ENCODE measurements around the gene EHD3. TPM values are rescaled to one million over a fixed set of nuclear protein-coding genes. Genes with fewer than 3 reads are reported as not detected.

The EHD3 gene
- total RNA-seq, 1 donor, result 8.2 TPM

- Histone ChIP-seq H3K4me1 (ENCODE audit: insufficient read depth, low read length) (peaks cover 19% of the 10 kb centered on the region), H3K4me3 (ENCODE audit: low read length) (no peak overlapping the region), H3K9me3 (ENCODE audit: low read depth, low read length) (no peaks in the 10 kb centered on the region), H3K27me3 (ENCODE audit: insufficient read depth, low read length) (no peaks in the 10 kb centered on the region)
Observed at GRCh38 chr2:31238126-31238905, 4.4 kb downstream of the EHD3 start.

- Histone ChIP-seq H3K4me1 (ENCODE audit: insufficient read depth, low read length) (peaks cover 12% of the 10 kb centered on the region), H3K27me3 (ENCODE audit: insufficient read depth, low read length) (no peaks in the 10 kb centered on the region), H3K9me3 (ENCODE audit: low read depth, low read length) (no peaks in the 10 kb centered on the region), H3K4me3 (ENCODE audit: low read length) (no peak overlapping the region)
Observed at GRCh38 chr2:31238906-31239592, 5.1 kb downstream of the EHD3 start.

GRCh38 chr2:31239593-31240177 lies 5.7 kb downstream of the EHD3 start:
- no peaks in the 10 kb centered on the region for H3K9me3 ChIP-seq (ENCODE audit: low read depth, low read length)
- H3K27me3 ChIP-seq (ENCODE audit: insufficient read depth, low read length), result no peaks in the 10 kb centered on the region
- H3K4me3 ChIP-seq (ENCODE audit: low read length), result no peak overlapping the region
- H3K4me1 ChIP-seq (ENCODE audit: insufficient read depth, low read length), result peaks cover 5% of the 10 kb centered on the region

GRCh38 chr2:31240381-31241365 lies 6.7 kb downstream of the EHD3 start:
- H3K27me3 ChIP-seq (ENCODE audit: insufficient read depth, low read length), result no peaks in the 10 kb centered on the region
- H3K4me3 ChIP-seq (ENCODE audit: low read length), result no peak overlapping the region
- no peaks in the 10 kb centered on the region for H3K4me1 ChIP-seq (ENCODE audit: insufficient read depth, low read length)

GRCh38 chr2:31241625-31242270 lies 7.8 kb downstream of the EHD3 start:
- Histone ChIP-seq H3K27me3 (ENCODE audit: insufficient read depth, low read length) (no peaks in the 10 kb centered on the region), H3K4me1 (ENCODE audit: insufficient read depth, low read length) (no peaks in the 10 kb centered on the region), H3K9me3 (ENCODE audit: low read depth, low read length) (no peaks in the 10 kb centered on the region), H3K4me3 (ENCODE audit: low read length) (no peak overlapping the region)

More at GRCh38 chr2:31240381-31241365, 6.7 kb downstream of the EHD3 start:
- no peaks in the 10 kb centered on the region for H3K9me3 ChIP-seq (ENCODE audit: low read depth, low read length)

GRCh38 chr2:31243053-31243452 lies 9.1 kb downstream of the EHD3 start:
- Histone ChIP-seq H3K4me1 (ENCODE audit: insufficient read depth, low read length) (no peaks in the 10 kb centered on the region), H3K4me3 (ENCODE audit: low read length) (no peak overlapping the region), H3K9me3 (ENCODE audit: low read depth, low read length) (no peaks in the 10 kb centered on the region), H3K27me3 (ENCODE audit: insufficient read depth, low read length) (no peaks in the 10 kb centered on the region)

- Histone ChIP-seq H3K4me1 (ENCODE audit: insufficient read depth, low read length) (no peaks in the 10 kb centered on the region), H3K9me3 (ENCODE audit: low read depth, low read length) (no peaks in the 10 kb centered on the region), H3K27me3 (ENCODE audit: insufficient read depth, low read length) (no peaks in the 10 kb centered on the region), H3K4me3 (ENCODE audit: low read length) (no peak overlapping the region)
Observed at GRCh38 chr2:31244101-31244500, 10.1 kb downstream of the EHD3 start.

- Histone ChIP-seq H3K4me1 (ENCODE audit: insufficient read depth, low read length) (no peaks in the 10 kb centered on the region), H3K4me3 (ENCODE audit: low read length) (no peak overlapping the region), H3K27me3 (ENCODE audit: insufficient read depth, low read length) (no peaks in the 10 kb centered on the region), H3K9me3 (ENCODE audit: low read depth, low read length) (no peaks in the 10 kb centered on the region)
Observed at GRCh38 chr2:31246184-31246852, 12.4 kb downstream of the EHD3 start.

- Histone ChIP-seq H3K27me3 (ENCODE audit: insufficient read depth, low read length) (no peaks in the 10 kb centered on the region), H3K4me3 (ENCODE audit: low read length) (no peak overlapping the region), H3K4me1 (ENCODE audit: insufficient read depth, low read length) (no peaks in the 10 kb centered on the region), H3K9me3 (ENCODE audit: low read depth, low read length) (no peaks in the 10 kb centered on the region)
Observed at GRCh38 chr2:31247711-31248110, 13.8 kb downstream of the EHD3 start.

GRCh38 chr2:31248139-31248538 lies 14.2 kb downstream of the EHD3 start:
- Histone ChIP-seq H3K27me3 (ENCODE audit: insufficient read depth, low read length) (no peaks in the 10 kb centered on the region), H3K4me1 (ENCODE audit: insufficient read depth, low read length) (no peaks in the 10 kb centered on the region), H3K9me3 (ENCODE audit: low read depth, low read length) (no peaks in the 10 kb centered on the region), H3K4me3 (ENCODE audit: low read length) (no peak overlapping the region)

- peaks cover 5% of the 10 kb centered on the region for H3K4me1 ChIP-seq (ENCODE audit: insufficient read depth, low read length)
- no peaks in the 10 kb centered on the region for H3K27me3 ChIP-seq (ENCODE audit: insufficient read depth, low read length)
- H3K4me3 ChIP-seq (ENCODE audit: low read length), result no peak overlapping the region
- no peaks in the 10 kb centered on the region for H3K9me3 ChIP-seq (ENCODE audit: low read depth, low read length)
Observed at GRCh38 chr2:31249009-31249690, 15.2 kb downstream of the EHD3 start.

GRCh38 chr2:31251018-31251417 lies 17.1 kb downstream of the EHD3 start:
- no peaks in the 10 kb centered on the region for H3K9me3 ChIP-seq (ENCODE audit: low read depth, low read length)
- no peak overlapping the region for H3K4me3 ChIP-seq (ENCODE audit: low read length)
- H3K4me1 ChIP-seq (ENCODE audit: insufficient read depth, low read length), result peaks cover 5% of the 10 kb centered on the region
- H3K27me3 ChIP-seq (ENCODE audit: insufficient read depth, low read length), result no peaks in the 10 kb centered on the region

GRCh38 chr2:31251851-31252250 lies 17.9 kb downstream of the EHD3 start:
- no peaks in the 10 kb centered on the region for H3K27me3 ChIP-seq (ENCODE audit: insufficient read depth, low read length)
- H3K4me1 ChIP-seq (ENCODE audit: insufficient read depth, low read length), result peaks cover 9% of the 10 kb centered on the region
- no peaks in the 10 kb centered on the region for H3K9me3 ChIP-seq (ENCODE audit: low read depth, low read length)
- no peak overlapping the region for H3K4me3 ChIP-seq (ENCODE audit: low read length)

Measured in mononuclear cell (primary cell).